ENCODE data around the gene HLA-DPB1.
"Not testable (repeated sequence)": the region's sequence is repeated elsewhere in the genome, so short reads cannot be mapped to it uniquely, and the experiment has no call there.

The HLA-DPB1 gene

DNA sequence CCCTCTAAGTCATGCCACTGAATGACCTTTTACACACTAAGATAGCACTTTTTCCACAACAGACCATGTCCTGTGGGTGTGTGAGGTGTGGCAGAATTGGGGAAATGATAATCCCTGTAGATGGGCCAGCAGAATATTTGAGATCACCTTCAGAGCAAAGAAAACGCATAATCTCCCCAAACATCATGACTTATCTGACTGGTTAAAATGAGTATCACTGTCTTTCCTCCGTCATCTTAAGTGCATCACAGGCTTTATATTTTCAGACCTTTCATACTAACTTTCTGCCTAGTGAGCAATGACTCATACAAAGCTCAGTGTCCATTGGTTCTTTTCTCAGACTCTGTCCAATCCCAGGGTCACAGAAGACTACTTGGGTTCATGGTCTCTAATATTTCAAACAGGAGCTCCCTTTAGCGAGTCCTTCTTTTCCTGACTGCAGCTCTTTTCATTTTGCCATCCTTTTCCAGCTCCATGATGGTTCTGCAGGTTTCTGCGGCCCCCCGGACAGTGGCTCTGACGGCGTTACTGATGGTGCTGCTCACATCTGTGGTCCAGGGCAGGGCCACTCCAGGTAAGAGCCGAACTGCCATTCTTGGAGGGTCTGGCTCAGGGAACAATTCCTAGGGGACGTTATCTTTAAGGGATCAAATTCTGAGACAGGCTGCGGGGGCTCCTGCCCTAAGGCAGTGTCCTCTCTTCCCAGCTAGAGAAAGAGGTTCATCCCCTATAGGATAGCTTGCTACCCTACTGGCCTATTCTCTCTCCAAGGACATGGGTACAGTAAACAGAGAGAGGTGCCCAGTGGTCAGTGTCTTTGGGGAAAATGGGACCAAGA lies at the start of gene HLA-DPB1:
Gene HLA-DPB1, plus strand, starts transcription at position 423 of the 838 bp plus-strand sequence. Its CDS starts 52 bp downstream, at position 475.
- DNase-seq: peak in 1 of 2 donors; percentile 76

DNA sequence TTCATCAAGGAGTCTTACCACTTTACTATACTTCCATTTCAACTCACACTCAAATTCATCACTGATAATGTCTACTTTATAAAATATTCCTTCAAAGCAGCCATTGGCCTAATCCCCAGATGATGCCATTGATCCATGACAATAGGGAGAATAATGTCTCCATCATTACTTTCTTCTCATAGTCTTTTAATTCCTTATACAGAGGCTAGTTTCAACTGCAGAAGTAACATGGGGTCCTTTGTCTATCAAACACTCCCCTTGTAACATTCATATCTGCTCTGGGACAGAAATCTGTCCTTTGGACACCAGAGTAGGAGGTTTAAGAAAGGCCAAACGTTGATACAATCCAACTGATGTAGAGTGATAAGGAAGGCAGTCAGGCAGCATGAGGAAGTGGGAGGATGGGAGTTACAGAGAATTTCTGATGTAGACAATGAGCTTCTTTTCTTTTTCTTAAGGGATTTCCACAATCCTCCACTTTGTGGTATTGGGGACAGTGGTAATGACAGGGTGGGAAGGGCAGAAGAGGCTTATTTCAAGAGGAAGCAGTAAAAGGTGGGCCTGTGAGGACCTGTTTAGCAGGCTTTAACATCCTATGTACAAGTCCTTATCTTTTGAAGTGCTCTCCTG lies 47.5 kb upstream of the HLA-DPB1 start:
- no peak for DNase-seq

DNA sequence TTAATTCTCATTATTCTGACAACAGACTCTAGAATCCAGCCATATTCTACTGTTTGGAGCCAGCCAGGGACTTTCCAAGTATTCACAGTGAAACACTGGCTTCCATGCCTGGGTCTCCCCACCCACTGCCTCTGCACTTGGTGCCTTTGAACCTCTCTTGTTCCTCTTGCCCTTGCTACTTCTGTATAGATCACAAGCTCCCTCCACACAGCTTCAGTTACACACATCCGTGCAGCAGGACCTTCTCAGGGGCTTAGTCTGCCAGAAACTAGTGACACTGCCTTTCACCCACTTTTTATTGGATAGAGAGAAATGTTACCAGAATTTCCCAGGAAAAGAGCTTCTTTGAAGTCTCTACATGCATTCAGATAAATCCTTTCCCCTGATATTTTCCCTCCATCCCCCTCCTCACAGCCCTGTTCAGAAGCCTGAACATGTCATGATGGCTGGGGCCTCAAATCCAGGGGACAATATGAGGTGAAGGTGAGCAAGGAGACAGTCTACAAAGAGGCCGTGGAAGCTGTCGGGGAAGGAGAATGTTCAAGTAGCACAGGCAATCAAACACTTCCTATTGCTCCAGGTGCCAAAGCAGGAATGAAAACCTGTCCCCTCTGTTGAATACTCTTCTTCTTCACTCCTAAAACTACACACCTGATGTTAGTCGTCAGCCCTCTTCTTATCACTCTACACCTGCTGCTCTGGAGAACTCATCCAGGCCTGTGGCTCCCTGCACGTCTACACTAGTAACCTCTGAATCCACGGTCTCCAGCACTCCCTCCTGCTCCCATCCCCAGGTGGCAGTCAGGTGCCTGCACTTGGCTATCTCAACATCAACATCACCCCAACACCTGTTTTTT lies 46.2 kb upstream of the HLA-DPB1 start:
- DNase-seq: peak in 1 of 2 donors; percentile 66

DNA sequence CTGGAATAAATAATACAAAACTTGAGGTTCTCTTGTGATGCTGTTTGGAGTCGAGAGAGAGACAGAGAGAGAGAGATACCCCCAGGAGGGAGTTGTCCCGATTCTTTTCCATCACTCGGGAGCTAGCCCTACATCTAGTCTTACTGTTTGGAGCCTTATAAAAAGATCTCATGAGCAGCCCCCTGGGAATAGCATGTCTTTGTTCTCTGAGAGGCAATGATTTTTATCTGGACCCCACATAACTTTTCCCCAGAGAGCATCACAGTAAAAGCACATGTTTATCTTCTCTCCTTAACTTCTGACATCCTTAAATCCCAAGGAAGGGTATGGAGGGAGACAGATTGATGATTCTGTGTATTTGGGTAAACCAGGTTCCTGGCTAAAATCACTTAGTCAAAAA lies 45.5 kb upstream of the HLA-DPB1 start:
- DNase-seq: no peak

DNA sequence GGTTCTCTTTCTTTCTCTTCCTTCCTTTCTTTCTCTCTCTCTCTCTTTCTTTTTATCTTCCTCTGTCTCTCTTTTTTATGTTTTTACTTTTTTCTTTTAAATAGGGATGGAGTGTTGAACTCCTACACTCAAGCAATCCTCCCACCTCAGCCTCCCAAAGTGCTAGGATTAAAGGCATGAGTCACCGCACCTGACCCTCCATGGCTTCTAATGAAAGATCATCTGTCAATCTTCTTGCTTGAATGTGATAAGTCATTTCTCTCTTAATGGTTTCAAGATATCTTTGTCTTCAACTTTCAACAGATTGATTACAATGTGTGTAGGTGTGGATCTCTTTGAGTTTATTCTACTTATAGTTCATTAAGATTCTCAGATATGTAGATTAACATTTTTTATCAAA lies 41.2 kb upstream of the HLA-DPB1 start:
- DNase-seq: no peak

DNA sequence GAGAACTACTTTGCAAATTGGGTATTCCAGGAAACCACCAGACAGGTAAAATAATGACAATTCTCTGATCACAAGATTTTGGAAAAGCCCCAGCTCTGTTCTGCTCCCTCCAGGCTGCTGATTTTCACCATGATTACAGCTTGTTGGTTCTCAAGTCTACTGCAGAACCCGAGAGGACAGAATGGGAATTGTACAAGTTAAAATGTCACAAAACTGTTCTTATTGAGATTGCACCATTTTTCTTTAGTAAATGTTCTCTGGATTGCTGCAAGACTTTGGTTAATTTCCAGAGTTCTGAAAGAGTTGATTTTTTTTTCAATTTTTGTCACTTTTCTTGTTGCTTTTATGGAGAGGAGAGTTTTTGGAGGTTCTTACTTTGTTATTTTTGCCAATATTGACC lies 39.3 kb upstream of the HLA-DPB1 start:
- DNase-seq: no peak

DNA sequence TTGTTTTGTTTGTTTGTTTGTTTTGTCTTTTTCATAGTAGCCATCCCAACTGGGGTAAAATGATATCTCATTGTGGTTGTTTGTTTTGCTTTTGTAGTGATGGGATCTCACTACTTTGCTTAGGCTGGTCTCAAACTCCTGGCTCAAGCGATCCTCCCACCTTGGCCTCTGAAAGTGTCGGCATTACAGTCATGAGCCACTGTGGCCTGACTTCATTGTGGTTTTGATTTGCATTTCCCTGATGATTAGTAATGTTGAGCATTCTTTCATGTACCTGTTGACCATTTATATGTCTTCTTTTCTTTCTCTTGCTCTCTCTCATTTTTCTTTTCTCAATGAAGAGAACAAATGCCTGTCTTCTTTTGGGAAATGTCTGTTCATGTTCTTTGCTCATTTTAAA lies 35.6 kb upstream of the HLA-DPB1 start:
- DNase-seq: no peak

DNA sequence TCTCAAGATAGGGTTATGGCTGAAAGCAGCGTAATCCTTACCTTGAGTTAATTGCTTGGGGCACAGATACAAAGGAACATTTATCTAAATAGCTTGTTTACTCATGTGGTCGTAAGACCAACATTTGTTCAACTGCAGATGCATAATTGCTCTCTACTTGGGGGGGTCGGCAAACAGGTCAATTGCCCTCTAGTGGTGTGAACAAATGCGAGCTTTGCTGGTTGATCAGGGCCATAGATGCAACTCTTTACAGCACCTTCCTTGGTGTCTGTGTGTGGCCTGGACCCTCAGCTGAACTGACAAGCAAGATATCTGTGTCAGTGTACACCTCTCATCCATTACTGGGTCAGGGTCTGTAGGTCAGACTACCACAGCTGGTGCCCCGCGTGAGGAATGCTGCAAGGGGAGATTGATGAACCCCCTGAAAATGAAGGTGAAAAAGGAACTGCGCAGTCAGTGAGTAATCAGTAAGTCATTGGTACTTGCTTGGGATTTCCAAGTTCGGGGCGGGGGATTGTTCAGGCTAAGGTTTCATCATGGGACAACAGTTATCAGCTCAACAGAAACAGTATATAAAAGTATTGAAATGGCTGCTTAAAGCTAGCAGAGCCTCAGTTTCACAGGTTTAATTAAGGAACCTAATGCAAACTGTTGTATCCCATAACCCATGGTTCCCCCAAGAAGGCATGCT lies 26.3 kb upstream of the HLA-DPB1 start:
- DNase-seq: no peak

DNA sequence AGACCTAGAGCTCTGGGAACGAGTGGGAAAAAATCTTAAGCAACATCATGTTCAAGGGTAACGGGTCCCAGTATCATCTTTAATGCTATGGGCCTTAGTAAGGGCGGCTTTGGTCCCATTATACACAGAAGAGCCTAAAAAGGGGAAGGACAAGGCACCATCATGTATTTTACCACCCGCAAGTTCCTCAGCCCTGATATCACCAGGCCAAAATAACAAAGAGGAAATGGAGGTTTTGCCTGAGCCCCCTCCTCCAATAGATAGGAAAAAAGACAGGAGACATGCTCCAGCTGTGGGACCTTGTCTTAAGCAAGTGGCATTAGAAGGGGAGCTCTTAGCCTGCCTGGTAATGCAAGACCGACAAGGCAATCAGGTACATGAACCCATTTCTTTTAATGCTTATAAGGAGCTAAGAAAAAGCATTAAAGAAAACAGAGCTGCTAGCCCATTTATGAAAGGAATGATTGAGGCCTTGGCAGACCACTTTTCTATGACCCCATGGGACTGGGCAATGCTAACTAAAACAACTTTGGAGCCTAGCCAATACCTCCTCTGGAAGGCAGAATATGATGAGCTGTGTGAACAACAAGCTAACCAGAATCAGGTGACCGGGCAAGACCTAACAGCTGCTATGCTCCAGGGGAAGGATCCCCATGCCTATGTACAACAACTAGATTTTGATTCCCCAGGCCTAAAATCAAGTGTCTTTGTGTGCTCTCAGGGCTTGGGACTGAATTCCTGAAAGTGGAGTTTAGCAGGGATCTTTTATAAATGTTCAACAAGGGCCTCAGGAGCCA lies 25.6 kb upstream of the HLA-DPB1 start:
- no peak for DNase-seq

DNA sequence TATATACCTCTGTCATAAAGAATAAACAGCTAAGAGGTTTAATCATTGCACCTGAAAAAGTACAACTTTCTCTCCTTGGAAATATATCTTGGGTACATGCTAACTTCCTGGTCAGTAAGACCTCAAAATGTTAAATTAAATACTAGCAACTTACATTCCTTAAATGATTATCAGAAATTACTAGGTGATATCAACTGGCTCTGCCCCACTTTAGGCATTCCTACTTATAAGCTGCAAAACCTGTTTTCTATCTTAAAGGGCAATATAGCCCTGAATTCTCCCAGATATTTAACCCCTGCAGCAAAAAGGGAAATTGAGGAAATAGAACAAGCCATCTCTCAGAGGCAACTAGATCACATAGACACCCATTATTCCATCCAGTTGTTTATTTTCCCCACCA lies 23.2 kb upstream of the HLA-DPB1 start:
- DNase-seq: no peak

DNA sequence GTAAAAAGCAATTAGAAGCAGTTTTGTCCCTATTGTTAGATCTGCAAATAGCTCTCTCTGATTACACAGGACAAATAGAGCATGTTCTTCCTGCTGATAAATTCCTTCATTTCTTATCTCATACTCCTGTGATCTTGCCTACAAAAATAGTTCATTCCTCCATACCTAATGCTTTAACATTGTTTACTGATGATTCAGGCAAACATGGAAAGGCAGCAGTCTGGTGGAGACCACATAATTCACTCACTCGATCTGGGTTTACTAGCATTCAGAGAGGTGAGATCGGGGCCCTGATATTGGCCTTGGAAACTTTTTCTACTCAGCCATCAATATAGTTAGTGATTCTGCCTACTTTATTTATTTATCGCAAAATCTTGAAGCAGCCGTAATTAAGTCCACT lies 22.6 kb upstream of the HLA-DPB1 start:
- DNase-seq: no peak

DNA sequence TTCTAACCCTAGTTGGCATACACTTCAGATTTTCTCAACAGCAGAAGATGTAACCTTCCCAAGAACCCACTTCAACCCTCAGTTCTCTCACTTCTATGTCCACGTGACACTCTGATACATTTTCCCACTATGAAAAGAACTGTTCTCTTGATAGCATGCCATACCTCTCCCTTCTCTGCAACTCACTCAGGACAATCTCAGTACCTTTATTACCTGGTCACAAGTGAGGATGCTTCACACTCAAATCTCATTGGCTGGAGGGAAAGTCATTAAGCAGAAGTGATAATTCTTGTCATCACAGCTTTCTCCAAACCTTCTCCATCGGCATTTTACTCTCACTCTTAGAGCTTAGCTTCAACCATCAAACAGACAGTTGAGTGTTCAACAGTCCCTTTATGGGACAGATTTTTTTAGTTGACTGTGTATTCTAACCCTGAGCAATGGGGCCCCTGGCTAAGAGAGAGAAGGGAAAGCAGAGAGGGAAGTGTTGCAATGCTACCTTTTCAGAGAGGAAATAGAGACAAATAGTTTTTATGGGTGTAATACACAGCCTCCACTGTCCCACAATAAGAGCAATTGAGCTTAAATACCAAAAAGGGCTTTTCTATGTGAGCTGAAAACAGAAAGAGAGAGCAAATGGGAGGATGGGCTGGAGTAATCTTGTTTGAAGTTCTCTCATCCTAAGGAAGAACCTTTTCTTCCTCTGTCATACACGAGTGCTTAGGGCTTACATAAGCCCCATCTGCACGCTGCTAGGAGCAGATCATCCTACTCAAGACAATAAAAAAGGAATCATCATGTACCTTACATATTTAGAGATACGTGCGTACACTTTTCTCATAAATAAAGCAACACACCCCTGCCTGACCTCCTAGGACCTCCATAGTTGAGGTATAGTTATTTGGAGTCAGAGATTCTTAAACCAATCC lies 18.3 kb upstream of the HLA-DPB1 start:
- no peak for DNase-seq

DNA sequence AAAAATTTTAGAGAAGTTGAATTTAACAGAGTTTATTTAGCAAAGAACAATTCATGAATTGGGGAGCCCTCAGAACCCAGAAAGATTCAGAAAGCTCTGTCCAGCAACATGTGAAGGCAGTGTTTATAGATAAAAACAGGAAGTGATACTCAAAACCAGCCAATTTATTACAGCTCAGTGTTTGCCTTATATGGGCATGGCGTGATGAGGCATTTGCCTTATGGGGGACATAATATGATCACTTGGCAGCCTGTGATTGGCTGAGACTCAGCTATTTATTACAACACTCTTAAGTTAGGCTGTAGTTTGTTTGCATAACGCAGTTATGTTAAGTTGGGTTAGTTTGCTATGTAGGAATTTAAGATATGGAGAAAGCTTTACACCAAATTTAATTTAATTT lies 13.8 kb upstream of the HLA-DPB1 start:
- DNase-seq: no peak

DNA sequence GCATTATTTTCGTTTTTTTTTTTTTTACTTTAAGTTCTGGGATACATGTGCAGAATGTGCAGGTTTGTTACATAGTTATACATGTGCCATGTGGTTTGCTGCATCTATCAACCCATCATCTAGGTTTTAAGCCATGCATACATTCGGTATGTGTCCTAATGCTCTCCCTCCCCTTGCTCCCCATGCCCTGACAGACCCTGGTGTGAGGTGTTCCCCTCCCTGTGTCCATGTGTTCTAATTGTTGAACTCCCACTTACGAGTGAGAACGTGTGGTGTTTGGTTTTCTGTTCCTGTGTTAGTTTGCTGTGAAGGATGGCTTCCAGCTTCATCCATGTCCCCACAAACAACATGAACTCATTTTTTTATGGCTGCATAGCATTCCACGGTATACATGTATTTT lies 12.4 kb upstream of the HLA-DPB1 start:
- not testable (repeated sequence) for DNase-seq

DNA sequence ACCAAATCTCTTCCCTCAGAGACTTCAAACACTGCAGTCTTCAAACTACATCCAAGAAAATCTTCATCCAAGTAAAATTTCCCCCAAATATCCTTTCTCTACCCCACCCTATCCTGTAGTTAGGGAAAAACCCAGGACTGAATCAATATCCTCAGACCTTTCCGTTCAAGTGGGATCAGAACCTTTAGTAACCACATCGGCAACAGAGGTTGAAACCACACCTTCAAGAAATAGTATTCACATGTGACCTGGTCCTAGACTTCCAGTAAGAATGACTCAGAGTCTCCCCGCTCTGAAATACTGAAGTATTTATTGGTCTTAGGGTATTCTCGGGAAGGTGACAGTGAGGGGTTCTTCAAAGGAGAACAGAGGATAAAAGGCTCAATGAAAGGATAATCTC lies 11.1 kb upstream of the HLA-DPB1 start:
- DNase-seq: no peak

DNA sequence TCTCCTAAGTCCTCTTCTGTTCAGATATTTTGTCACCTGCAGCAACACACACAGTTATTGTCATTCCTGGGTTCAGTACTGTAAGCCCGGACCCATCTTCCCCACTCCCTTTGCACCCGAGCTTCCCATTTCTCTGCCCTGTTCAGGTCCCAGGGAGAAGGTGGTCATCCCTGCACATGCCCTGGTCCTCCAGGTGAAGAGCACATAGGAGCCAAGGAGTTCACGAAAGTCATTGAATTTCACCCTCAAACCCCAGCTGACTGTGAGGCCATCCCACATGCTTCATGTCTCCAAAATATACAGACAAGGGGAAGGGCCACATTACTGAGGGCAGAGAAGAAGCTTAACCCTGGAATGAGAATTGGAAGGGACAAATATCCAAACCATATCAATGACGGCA lies 10.5 kb upstream of the HLA-DPB1 start:
- DNase-seq: no peak

DNA sequence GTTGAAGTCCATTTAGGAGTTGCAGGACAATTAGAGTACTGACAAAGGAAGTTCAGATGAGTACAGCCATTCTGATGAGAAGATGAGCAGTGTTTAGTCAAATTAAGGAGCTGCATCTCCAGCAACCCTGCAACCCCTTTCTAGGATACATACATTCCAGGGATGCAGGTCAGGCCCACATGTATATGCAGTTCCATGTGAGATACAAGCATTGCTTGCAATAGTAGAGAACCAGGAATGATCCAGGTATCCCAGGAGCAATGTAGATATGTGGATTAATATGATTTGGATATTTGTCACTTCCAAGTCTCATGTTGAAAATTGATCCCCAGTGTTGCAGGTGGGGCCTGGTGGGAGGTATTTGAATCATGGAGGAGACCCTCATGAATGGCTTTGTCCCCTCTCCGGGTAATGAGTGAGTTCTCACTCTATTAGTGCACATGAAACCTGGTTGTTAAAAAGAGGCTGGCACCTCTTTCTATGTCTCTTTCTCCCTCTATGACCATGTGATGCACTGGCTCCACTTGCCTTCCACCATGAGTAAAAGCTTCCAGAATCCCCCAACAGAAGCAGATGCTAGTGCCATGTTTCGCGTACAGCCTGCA lies 8.8 kb upstream of the HLA-DPB1 start:
- DNase-seq: no peak

DNA sequence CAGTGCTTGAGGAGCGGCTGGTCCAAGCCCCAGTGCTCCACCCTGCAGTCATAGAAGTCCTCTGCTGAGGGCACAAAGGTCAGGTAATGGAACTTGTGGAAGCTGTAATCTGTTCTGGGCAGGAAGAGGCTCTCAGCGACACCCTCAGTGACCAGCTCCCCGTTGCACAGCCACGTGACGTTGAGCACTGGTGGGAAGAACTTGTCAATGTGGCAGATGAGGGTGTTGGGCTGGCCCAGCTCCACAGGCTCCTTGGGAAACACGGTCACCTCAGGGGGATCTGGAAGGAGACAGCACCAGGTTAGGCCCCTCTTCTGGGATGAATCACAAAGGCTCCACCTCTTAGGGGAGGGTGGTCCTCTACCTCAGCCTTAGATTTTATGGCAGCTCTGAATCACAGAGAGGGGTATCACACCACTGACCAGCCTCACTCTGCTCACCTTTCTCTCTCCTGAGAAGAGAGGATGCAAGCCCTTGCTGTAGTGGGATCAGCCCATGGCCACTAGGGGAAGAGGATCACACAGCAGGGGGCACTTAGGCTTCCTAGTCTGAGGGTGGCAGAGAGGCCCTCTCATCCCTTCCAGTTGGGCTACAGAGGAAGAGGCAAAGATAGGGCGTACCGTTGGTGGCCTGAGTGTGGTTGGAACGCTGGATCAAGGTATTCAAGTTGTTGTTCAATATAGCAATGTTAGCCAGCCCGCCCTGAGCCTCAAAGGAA lies 6.6 kb upstream of the HLA-DPB1 start:
- no peak for DNase-seq

DNA sequence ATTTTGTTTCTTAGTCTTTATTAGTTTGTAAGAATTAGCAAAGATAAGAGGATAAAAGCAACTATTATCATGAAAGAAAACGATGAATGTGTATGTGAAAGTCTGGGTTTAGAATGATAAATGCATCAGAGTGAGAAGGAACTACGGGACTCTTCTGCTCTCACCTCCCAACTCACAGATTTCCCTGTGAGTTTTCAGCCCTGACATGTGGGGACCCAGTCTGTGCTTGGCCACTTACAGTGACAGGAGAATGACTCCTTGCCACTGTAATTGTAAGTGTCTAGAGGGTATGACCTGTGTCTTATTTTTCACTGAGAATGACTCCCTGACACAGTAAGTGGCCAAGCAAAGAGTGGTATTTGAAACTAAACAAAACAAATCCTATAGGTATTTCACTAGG lies 4.9 kb upstream of the HLA-DPB1 start:
- DNase-seq: no peak

DNA sequence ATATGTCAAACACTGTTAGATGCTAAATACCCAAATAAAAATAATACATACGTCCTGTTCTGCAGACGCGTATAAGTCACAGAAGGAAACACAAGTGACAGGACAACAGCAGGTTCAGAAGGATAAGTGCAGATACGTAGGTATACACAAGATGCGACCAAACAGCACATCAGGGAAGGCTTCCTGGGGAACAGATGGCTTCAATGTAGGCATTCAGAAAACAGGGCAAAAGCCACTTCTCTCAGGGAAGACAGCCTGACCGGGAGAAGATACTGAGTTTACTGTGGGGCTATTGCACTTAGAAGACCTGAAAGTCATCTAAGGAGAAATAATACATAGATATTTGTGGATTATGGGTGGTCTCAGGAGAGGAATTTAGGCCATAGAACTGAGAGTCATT lies 4.2 kb upstream of the HLA-DPB1 start:
- DNase-seq: no peak
